Peyer's patch (tissue), 4 donors: ENCODE results near the gene MAEL.

ENCODE experiments used
- POLR2A ChIP-seq, 2 donors: fragments of 450-650 bp; IDR thresholded peaks; one replicate each; pipeline ENCODE4 v1.5.1; 2017; ENCODE audit warnings: antibody characterized with exemption in 2 of 2, mild to moderate bottlenecking in 2 of 2, moderate library complexity in 2 of 2
- TF ChIP-seq, protein P1 (sequence below), 6 experiments: fragments of 450-650 bp in 4 of 6; fragments of 200-600 bp in 2 of 6; sonication (generic) in 1 of 6; IDR thresholded peaks; one replicate each; pipeline ENCODE4 v1.5.1; 2017 to 2019; ENCODE audit warnings: antibody characterized with exemption in 6 of 6, mild to moderate bottlenecking in 3 of 6, moderate library complexity in 1 of 6

DNA sequence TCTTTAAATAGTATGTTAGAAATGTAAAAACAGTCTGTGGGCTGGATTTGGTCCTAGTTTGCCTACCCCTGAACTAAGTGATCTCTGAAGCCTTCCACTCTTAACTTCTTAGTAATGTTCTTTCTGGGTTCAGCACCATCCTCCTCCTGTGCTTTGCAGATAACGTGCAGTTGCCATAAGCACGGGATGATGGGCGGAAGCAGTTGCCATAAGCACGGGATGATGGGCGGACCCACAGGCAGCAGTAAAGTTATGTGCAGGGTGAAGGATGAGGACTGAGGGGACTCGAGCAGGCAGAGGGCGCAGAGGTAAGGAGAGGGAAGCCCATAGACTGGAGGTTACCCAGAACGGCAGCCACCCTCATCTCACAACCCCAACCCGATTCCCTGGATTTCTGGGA lies 75.5 kb downstream of the MAEL start:
- TF ChIP-seq, protein P1, sequence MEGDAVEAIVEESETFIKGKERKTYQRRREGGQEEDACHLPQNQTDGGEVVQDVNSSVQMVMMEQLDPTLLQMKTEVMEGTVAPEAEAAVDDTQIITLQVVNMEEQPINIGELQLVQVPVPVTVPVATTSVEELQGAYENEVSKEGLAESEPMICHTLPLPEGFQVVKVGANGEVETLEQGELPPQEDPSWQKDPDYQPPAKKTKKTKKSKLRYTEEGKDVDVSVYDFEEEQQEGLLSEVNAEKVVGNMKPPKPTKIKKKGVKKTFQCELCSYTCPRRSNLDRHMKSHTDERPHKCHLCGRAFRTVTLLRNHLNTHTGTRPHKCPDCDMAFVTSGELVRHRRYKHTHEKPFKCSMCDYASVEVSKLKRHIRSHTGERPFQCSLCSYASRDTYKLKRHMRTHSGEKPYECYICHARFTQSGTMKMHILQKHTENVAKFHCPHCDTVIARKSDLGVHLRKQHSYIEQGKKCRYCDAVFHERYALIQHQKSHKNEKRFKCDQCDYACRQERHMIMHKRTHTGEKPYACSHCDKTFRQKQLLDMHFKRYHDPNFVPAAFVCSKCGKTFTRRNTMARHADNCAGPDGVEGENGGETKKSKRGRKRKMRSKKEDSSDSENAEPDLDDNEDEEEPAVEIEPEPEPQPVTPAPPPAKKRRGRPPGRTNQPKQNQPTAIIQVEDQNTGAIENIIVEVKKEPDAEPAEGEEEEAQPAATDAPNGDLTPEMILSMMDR (IDR thresholded peaks at IDR 0.05): no peak
- TF ChIP-seq POLR2A (IDR thresholded peaks at IDR 0.05): no peak
